SK-N-SH (cell line): ENCODE data around the gene REPS2. TPM values are rescaled to one million over a fixed set of nuclear protein-coding genes. Genes with fewer than 3 reads are reported as not detected.

Source experiments
- CTCF ChIA-PET: fragments of 300-600, 350-600 bp; formaldehyde crosslinking; extraction: SDS; loops from one replicate; lab custom pipeline; 2021; lab: Yijun Ruan, JAX
- POLR2A ChIA-PET: fragments of 350-600 bp; sonication (Branson Sonifier 250); formaldehyde crosslinking; extraction: SDS; loops from one replicate; lab custom pipeline; 2020; ENCODE audit warnings: antibody characterized with exemption, inconsistent platforms; lab: Yijun Ruan, JAX
- DNase-seq: peaks from one replicate; pipeline ENCODE4 v3.0.0; 2012
- H2AFZ ChIP-seq: fragments of 200-600 bp; sonication (generic); 2 replicates; pipeline ENCODE4 v1.8.1; 2016; ENCODE audit warnings: antibody characterized with exemption, mild to moderate bottlenecking, low read depth
- H3F3A ChIP-seq: fragments of 200-600 bp; sonication (generic); replicated peaks from 2 replicates; pipeline ENCODE3; 2016; ENCODE audit warnings: antibody characterized with exemption, mild to moderate bottlenecking; ENCODE audit not compliant: insufficient read depth
- H3K27ac ChIP-seq, 2 experiments: fragments of 200-500 bp in 1 of 2; fragments of 200-600 bp in 1 of 2; sonication (Bioruptor generic) in 1 of 2; sonication (generic), shearing (Covaris generic) in 1 of 2; 2 replicates each; pipeline versions ENCODE4 v1.5.1 to v1.6.1; 2014 to 2016; ENCODE audit warnings: low read depth in 2 of 2, inconsistent platforms in 1 of 2, low read length in 1 of 2, mild to moderate bottlenecking in 1 of 2, mixed read lengths in 1 of 2
- H3K27me3 ChIP-seq: fragments of 200-600 bp; sonication (generic), shearing (Covaris generic); 2 replicates; pipeline ENCODE4 v1.6.1; 2016; ENCODE audit warnings: mixed run types; ENCODE audit not compliant: insufficient read depth
- H3K36me3 ChIP-seq, 2 experiments: fragments of 200-500 bp in 1 of 2; fragments of 200-600 bp in 1 of 2; sonication (Bioruptor generic) in 1 of 2; sonication (generic) in 1 of 2; replicated peaks in 1 of 2; 2 replicates each; pipeline versions ENCODE3 to v1.5.1; 2014 to 2016; ENCODE audit warnings: low read length in 1 of 2, mild to moderate bottlenecking in 1 of 2; ENCODE audit not compliant: insufficient read depth in 2 of 2, control insufficient read depth in 1 of 2
- H3K4me1 ChIP-seq, 2 experiments: fragments of 200-500 bp in 1 of 2; fragments of 200-600 bp in 1 of 2; sonication (Bioruptor generic) in 1 of 2; sonication (generic), shearing (Covaris generic) in 1 of 2; 2 replicates each; pipeline versions ENCODE4 v1.5.1 to v1.6.1; 2014 to 2016; ENCODE audit warnings: low read depth in 1 of 2, low read length in 1 of 2, mixed run types in 1 of 2; ENCODE audit not compliant: insufficient read depth in 2 of 2, control insufficient read depth in 1 of 2
- H3K4me2 ChIP-seq: fragments of 200-600 bp; sonication (generic), shearing (Covaris generic); 2 replicates; pipeline ENCODE4 v1.6.1; 2017; ENCODE audit warnings: mixed run types
- H3K4me3 ChIP-seq, 2 experiments: fragments of 200-500 bp in 1 of 2; fragments of 200-600 bp in 1 of 2; sonication (Bioruptor generic) in 1 of 2; sonication (generic), shearing (Covaris generic) in 1 of 2; 2 replicates each; pipeline versions ENCODE4 v1.5.1 to v1.8.1; 2014 to 2016; ENCODE audit warnings: low read depth in 2 of 2, inconsistent platforms in 1 of 2, low read length in 1 of 2, mild to moderate bottlenecking in 1 of 2, mixed read lengths in 1 of 2, moderate library complexity in 1 of 2
- H3K79me2 ChIP-seq: fragments of 200-600 bp; sonication (generic); 2 replicates; pipeline ENCODE4 v1.8.1; 2017; ENCODE audit warnings: mild to moderate bottlenecking; ENCODE audit not compliant: insufficient read depth
- H3K9ac ChIP-seq: fragments of 200-600 bp; sonication (generic); 2 replicates; pipeline ENCODE4 v1.6.1; 2017; ENCODE audit warnings: mixed run types
- H3K9me2 ChIP-seq: fragments of 200-600 bp; sonication (generic); 2 replicates; pipeline ENCODE4 v1.6.1; 2017; ENCODE audit warnings: mixed run types
- H3K9me3 ChIP-seq: fragments of 200-600 bp; sonication (generic); 2 replicates; pipeline ENCODE4 v1.6.1; 2017; ENCODE audit warnings: mixed run types, mild to moderate bottlenecking, moderate library complexity
- H4K20me1 ChIP-seq: fragments of 200-600 bp; sonication (generic); 2 replicates; pipeline ENCODE4 v1.6.1; 2017; ENCODE audit warnings: mild to moderate bottlenecking, mixed run types; ENCODE audit not compliant: insufficient read depth
- CTCF ChIP-seq: fragments of 200-600 bp; sonication (generic); IDR thresholded peaks from 2 replicates; pipeline ENCODE4 v1.6.1; 2017; ENCODE audit warnings: antibody characterized with exemption, mild to moderate bottlenecking, moderate library complexity
- EZH2phosphoT487 ChIP-seq: fragments of 200-600 bp; sonication (generic); IDR thresholded peaks from 2 replicates; pipeline ENCODE4 v1.6.1; 2017; ENCODE audit warnings: low read depth, mixed run types, mild to moderate bottlenecking, antibody characterized with exemption, moderate library complexity, borderline replicate concordance
- FOXJ3 ChIP-seq: sonication (generic); formaldehyde crosslinking; IDR thresholded peaks from 2 replicates; pipeline ENCODE4 v1.5.1; 2020; ENCODE audit warnings: mild to moderate bottlenecking, missing genetic modification reagents
- FOXM1 ChIP-seq: IDR thresholded peaks from 2 replicates; pipeline ENCODE4 v1.4.0; 2012; ENCODE audit warnings: low read depth, mild to moderate bottlenecking
- GABPA ChIP-seq: IDR thresholded peaks from 2 replicates; pipeline ENCODE4 v1.4.0; 2012; ENCODE audit warnings: low read depth, mild to moderate bottlenecking
- JUND ChIP-seq: IDR thresholded peaks from 2 replicates; pipeline ENCODE4 v1.4.0; 2012
- NFIC ChIP-seq: IDR thresholded peaks from 2 replicates; pipeline ENCODE4 v1.4.0; 2012; ENCODE audit warnings: borderline replicate concordance
- NRF1 ChIP-seq: IDR thresholded peaks from 2 replicates; pipeline ENCODE4 v1.6.1; 2012; ENCODE audit warnings: low read depth, mild to moderate bottlenecking, low read length
- PBX3 ChIP-seq: IDR thresholded peaks from 2 replicates; pipeline ENCODE4; 2012
- POLR2AphosphoS5 ChIP-seq: IDR thresholded peaks from 2 replicates; pipeline ENCODE4 v1.6.1; 2012; ENCODE audit warnings: low read depth, low read length
- RFX5 ChIP-seq: IDR thresholded peaks from 2 replicates; pipeline ENCODE4 v1.6.1; 2012; ENCODE audit warnings: mild to moderate bottlenecking, improper control_type of control experiment, low read length
- RXRA ChIP-seq: IDR thresholded peaks from 2 replicates; pipeline ENCODE4 v1.4.0; 2012; ENCODE audit warnings: low read depth, mild to moderate bottlenecking, borderline replicate concordance
- SIN3A ChIP-seq: IDR thresholded peaks from 2 replicates; pipeline ENCODE4 v1.6.1; 2012; ENCODE audit warnings: low read depth, mild to moderate bottlenecking, low read length, moderate library complexity, borderline replicate concordance
- TAF1 ChIP-seq: IDR thresholded peaks from 2 replicates; pipeline ENCODE4 v1.6.1; 2012; ENCODE audit warnings: low read depth, mild to moderate bottlenecking, low read length, moderate library complexity, borderline replicate concordance
- USF2 ChIP-seq: fragments of 150-350 bp; IDR thresholded peaks from 2 replicates; pipeline ENCODE4 v1.6.1; 2017; ENCODE audit warnings: antibody characterized with exemption, low read length, low read depth, borderline replicate concordance
- WGBS: methylation state at CpG from one replicate; pipeline ENCODE4 v1.1.6; 2017; ENCODE audit warnings: low lambda C conversion rate; 5-methylcytosine and 5-hydroxymethylcytosine counted together
- polyA plus RNA-seq, 3 experiments: library from polyadenylated mRNA; depleted of rRNA; stranded (reverse); fragments of >200 nt; gene quantifications; 2 replicates each; pipeline ENCODE4 v1.2.3, GENCODE V29; 2012
- TF ChIP-seq, protein P1 (sequence below): fragments of 150-350 bp; IDR thresholded peaks from 2 replicates; pipeline ENCODE4 v1.6.1; 2016; ENCODE audit warnings: mild to moderate bottlenecking, low read depth, low read length

REPS2 gene
- polyA plus RNA-seq, 1 of the 3 experiments (the other 2 are of a cell fraction): 0.62 TPM

DNA sequence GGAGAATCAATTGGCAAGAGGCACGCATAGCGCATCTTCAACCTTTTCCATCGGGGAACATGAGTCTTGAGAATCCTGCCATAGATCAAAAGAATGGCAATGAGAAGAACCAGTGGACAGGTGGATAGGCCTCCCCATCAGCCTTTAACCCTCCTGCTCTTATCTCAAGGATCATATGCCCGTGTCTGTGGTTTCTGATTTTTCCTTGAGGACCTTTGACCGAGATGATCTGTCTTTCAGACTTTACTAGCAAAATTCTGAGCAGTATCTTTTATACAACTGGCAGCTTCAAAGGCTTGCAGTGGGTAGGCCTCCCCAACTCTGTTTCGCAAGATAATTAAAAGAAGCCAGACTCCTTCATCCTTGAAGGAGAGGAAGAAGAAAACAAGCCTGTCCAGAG lies 174.4 kb downstream of the REPS2 start (continued):
- TF ChIP-seq, protein P1, sequence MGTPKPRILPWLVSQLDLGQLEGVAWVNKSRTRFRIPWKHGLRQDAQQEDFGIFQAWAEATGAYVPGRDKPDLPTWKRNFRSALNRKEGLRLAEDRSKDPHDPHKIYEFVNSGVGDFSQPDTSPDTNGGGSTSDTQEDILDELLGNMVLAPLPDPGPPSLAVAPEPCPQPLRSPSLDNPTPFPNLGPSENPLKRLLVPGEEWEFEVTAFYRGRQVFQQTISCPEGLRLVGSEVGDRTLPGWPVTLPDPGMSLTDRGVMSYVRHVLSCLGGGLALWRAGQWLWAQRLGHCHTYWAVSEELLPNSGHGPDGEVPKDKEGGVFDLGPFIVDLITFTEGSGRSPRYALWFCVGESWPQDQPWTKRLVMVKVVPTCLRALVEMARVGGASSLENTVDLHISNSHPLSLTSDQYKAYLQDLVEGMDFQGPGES: no peak

DNA sequence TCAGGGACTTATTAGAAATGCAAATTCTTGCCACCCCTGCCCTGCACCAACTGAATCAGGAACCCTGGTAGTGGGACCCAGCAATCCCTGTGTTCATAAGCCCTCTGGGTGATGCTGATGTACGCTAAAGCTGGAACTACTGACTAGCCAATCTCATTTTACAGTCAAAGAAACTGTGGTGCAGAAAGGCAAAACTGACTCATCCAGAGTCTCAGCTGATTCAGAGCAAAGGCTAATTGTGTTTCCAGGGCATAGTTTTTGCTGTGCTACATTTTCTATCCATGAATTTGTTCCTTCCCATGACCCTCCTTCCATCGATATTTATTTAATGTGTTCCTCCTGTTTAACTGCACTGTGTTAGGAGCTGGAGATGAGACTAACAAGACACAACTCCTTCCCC lies 207.5 kb downstream of the REPS2 start:
- Histone ChIP-seq H4K20me1 (no peaks in the 10 kb centered on the region), H3K9ac (no peak overlapping the region), H3K36me3 (no peaks in the 10 kb centered on the region), H3K4me1 (no peaks in the 10 kb centered on the region), H3K4me3 (no peak overlapping the region), H3F3A (no peaks in the 10 kb centered on the region), H3K4me2 (no peak overlapping the region), H2AFZ (no peak overlapping the region), H3K9me3 (no peaks in the 10 kb centered on the region), H3K9me2 (no peaks in the 10 kb centered on the region), H3K27me3 (no peaks in the 10 kb centered on the region; the same call in 1 of the 2 replicates), H3K27ac (no peak overlapping the region), H3K79me2 (no peaks in the 10 kb centered on the region)
- DNase-seq: no peak
- CTCF ChIA-PET: no interaction called here
- no peak for TF ChIP-seq POLR2AphosphoS5
- TF ChIP-seq USF2: no peak
- no peak for TF ChIP-seq NFIC
- TF ChIP-seq PBX3: no peak
- no peak for TF ChIP-seq JUND
- TF ChIP-seq NRF1: no peak
- TF ChIP-seq RFX5: no peak
- no peak for TF ChIP-seq EZH2phosphoT487
- no peak for TF ChIP-seq SIN3A
- TF ChIP-seq CTCF: no peak
- no peak for TF ChIP-seq TAF1
- TF ChIP-seq GABPA: no peak
- TF ChIP-seq RXRA: no peak
- no peak for TF ChIP-seq FOXJ3 (CRISPR knock-in tag)
- TF ChIP-seq FOXM1: no peak
- POLR2A ChIA-PET: no interaction called here
- 15% methylated on average over 2 of the region's 2 CpGs for WGBS
